PC-3 (cell line): ENCODE data around the gene PHC2.
A peak's percentile ranks its signal among the peaks of the same experiment; 100 is the strongest.

Experiments
- EZH2 ChIP-seq: fragments of 300-600 bp; sonication (generic); IDR thresholded peaks from one replicate; pipeline ENCODE4 v1.6.1; 2017; ENCODE audit warnings: antibody characterized with exemption, mild to moderate bottlenecking, low read length; ENCODE audit not compliant: unreplicated experiment
- EZH2phosphoT487 ChIP-seq: fragments of 300-600 bp; sonication (generic); IDR thresholded peaks from 2 replicates; pipeline ENCODE4 v1.6.1; 2018; ENCODE audit warnings: mild to moderate bottlenecking, antibody characterized with exemption, low read length, borderline replicate concordance
- TF ChIP-seq, protein P1 (sequence below): fragments of 300-600 bp; sonication (generic); conservative IDR thresholded peaks from 2 replicates; pipeline ENCODE4 v1.5.1; 2017; ENCODE audit warnings: antibody characterized with exemption, low read depth, mild to moderate bottlenecking, low read length

DNA sequence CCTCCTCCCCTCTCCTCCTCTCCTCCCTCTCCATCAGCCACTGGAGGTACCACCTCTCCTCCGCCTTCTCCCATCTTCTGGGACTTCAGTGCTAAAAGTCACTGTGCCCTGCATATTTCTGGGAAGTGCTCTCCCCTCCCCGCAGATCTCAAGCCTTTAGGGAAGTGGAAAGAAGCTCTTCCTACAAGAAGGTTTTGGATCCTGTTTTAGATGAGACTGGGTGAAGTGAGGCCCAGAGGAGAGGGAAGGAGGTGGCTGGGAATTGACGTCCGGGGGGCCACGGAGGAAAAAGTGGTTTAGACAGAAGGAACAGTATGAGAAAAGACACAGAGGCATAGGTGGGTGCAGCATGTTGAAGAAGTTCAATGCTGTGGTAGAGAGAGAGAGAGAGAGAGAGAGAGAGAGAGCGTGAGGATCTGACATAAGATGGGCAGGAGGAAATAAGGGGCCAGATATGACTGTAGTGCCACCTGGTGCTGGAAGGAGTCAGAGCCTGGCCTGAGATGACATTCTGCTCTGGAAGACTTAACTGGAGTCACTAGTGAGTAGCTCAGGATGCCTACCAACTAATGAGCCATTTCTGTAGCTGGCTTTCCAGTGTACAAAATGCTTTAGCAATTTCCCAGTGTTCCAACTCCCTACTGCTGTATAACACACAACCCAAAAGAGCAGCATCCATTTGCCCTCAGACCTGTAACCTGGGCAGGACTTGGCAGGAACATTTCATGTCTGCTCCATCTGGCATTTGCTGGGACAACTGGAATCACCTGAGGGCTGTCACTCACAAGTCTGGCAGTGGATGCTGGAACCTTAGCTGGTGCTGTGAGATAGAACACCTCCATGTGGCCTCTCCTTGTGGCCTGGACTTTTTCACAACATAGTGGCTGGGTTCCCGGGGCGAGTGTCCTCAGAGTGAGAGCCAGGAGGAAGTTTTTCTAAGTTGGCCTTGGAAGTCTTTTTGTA, 24.9 kb upstream of the PHC2 start:
- TF ChIP-seq, protein P1, sequence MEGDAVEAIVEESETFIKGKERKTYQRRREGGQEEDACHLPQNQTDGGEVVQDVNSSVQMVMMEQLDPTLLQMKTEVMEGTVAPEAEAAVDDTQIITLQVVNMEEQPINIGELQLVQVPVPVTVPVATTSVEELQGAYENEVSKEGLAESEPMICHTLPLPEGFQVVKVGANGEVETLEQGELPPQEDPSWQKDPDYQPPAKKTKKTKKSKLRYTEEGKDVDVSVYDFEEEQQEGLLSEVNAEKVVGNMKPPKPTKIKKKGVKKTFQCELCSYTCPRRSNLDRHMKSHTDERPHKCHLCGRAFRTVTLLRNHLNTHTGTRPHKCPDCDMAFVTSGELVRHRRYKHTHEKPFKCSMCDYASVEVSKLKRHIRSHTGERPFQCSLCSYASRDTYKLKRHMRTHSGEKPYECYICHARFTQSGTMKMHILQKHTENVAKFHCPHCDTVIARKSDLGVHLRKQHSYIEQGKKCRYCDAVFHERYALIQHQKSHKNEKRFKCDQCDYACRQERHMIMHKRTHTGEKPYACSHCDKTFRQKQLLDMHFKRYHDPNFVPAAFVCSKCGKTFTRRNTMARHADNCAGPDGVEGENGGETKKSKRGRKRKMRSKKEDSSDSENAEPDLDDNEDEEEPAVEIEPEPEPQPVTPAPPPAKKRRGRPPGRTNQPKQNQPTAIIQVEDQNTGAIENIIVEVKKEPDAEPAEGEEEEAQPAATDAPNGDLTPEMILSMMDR, result peak; percentile 89
- no peak for TF ChIP-seq EZH2
- TF ChIP-seq EZH2phosphoT487, result no peak
